Peyer's patch (tissue), 4 donors: ENCODE measurements around the gene SOBP. TPM values are rescaled to one million over a fixed set of nuclear protein-coding genes. Genes with fewer than 3 reads are reported as not detected.

Source experiments
- DNase-seq, 3 donors: peaks; one replicate each; pipeline ENCODE4 v3.0.0-alpha.2; 2017 to 2019
- H3K27ac ChIP-seq, 4 donors: fragments of 200-600 bp; sonication (generic); one replicate each; pipeline ENCODE4 v1.5.1; 2016 to 2019
- H3K27me3 ChIP-seq, 2 donors: fragments of 200-600 bp; sonication (generic); one replicate each; pipeline ENCODE4 v1.5.1; 2019
- H3K36me3 ChIP-seq, 3 donors: fragments of 200-600 bp; sonication (generic); one replicate each; pipeline ENCODE4 v1.5.1; 2016 to 2019
- H3K4me1 ChIP-seq, 4 donors: fragments of 200-600 bp; sonication (generic); one replicate each; pipeline ENCODE4 v1.5.1; 2016 to 2019
- H3K4me3 ChIP-seq, 4 donors: fragments of 200-600 bp; sonication (generic); 1 replicate in 3 of 4; 2 replicates in 1 of 4; pipeline ENCODE4 v1.5.1; 2016 to 2019; ENCODE audit warnings: mild to moderate bottlenecking in 1 of 4
- H3K9me3 ChIP-seq, 4 donors: fragments of 200-600 bp; sonication (generic); one replicate each; pipeline ENCODE4 v1.5.1; 2016 to 2019; ENCODE audit warnings: mild to moderate bottlenecking in 1 of 4
- CTCF ChIP-seq, 6 experiments: fragments of 450-650 bp in 4 of 6; fragments of 200-600 bp in 2 of 6; sonication (generic) in 1 of 6; IDR thresholded peaks; one replicate each; pipeline ENCODE4 v1.5.1; 2017 to 2019; ENCODE audit warnings: antibody characterized with exemption in 6 of 6, mild to moderate bottlenecking in 3 of 6, moderate library complexity in 1 of 6
- POLR2A ChIP-seq, 2 donors: fragments of 450-650 bp; IDR thresholded peaks; one replicate each; pipeline ENCODE4 v1.5.1; 2017; ENCODE audit warnings: antibody characterized with exemption in 2 of 2, mild to moderate bottlenecking in 2 of 2, moderate library complexity in 2 of 2
- total RNA-seq, 4 donors: library from RNA; depleted of rRNA; stranded (reverse); fragments of >200 nt; gene quantifications; one replicate each; pipeline ENCODE4 v1.1.0, GENCODE V29; 2016

The SOBP gene
- total RNA-seq, 4 donors from 2014 or later = 0.35 to 13.2 (median 1.8) TPM

- H3K27me3 ChIP-seq = no peaks in the 10 kb centered on the region
- no peak for DNase-seq
- no peak overlapping the region for H3K27ac ChIP-seq
- TF ChIP-seq POLR2A (IDR thresholded peaks at IDR 0.05) (no peak), CTCF (IDR thresholded peaks at IDR 0.05) (no peak)
- H3K9me3 ChIP-seq = no peaks in the 10 kb centered on the region
- no peak overlapping the region for H3K4me3 ChIP-seq
- H3K4me1 ChIP-seq = no peaks in the 10 kb centered on the region
- no peaks in the 10 kb centered on the region for H3K36me3 ChIP-seq
Measured at GRCh38 chr6:107524626-107525025, 34.7 kb downstream of the SOBP start.

DNA sequence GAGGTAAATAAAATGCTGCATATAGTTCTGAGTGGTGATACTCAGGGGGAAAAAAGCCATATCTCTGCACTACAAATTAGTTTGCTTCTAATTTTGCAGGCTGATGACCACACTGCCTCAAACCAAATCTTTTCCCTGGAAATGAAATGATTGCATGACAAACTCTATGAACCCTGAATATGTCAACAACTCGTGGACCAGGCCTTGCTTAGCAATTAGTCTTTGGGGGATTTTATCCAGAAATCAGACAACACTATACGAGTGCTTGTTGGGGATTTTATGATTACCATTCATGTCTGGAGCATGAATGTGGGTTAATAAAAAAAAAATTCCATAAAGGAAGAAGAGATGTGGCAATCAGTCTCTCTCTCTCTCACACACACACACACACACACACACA lies 42.0 kb downstream of the SOBP start:
- no peaks in the 10 kb centered on the region for H3K9me3 ChIP-seq
- TF ChIP-seq POLR2A (IDR thresholded peaks at IDR 0.05) (no peak), CTCF (IDR thresholded peaks at IDR 0.05) (no peak)
- H3K36me3 ChIP-seq = no peaks in the 10 kb centered on the region
- no peak for DNase-seq
- H3K27me3 ChIP-seq = no peaks in the 10 kb centered on the region
- no peak overlapping the region for H3K4me3 ChIP-seq
- H3K27ac ChIP-seq = no peak overlapping the region
- no peaks in the 10 kb centered on the region for H3K4me1 ChIP-seq

GRCh38 chr6:107532706-107533105 lies 42.8 kb downstream of the SOBP start:
- Histone ChIP-seq H3K4me1 (no peaks in the 10 kb centered on the region), H3K9me3 (no peaks in the 10 kb centered on the region), H3K36me3 (no peaks in the 10 kb centered on the region), H3K27ac (no peak overlapping the region), H3K27me3 (no peaks in the 10 kb centered on the region), H3K4me3 (no peak overlapping the region)
- TF ChIP-seq CTCF (IDR thresholded peaks at IDR 0.05) (no peak), POLR2A (IDR thresholded peaks at IDR 0.05) (no peak)
- DNase-seq = no peak

- TF ChIP-seq CTCF (IDR thresholded peaks at IDR 0.05) = no peak
- no peak for TF ChIP-seq POLR2A (IDR thresholded peaks at IDR 0.05)
- H3K27ac ChIP-seq = no peak overlapping the region
- H3K4me3 ChIP-seq = no peak overlapping the region
- no peaks in the 10 kb centered on the region for H3K9me3 ChIP-seq
- H3K4me1 ChIP-seq = no peaks in the 10 kb centered on the region
- DNase-seq = no peak
- no peaks in the 10 kb centered on the region for H3K27me3 ChIP-seq
- H3K36me3 ChIP-seq = no peaks in the 10 kb centered on the region
Measured at GRCh38 chr6:107533415-107534059, 43.6 kb downstream of the SOBP start.

DNA sequence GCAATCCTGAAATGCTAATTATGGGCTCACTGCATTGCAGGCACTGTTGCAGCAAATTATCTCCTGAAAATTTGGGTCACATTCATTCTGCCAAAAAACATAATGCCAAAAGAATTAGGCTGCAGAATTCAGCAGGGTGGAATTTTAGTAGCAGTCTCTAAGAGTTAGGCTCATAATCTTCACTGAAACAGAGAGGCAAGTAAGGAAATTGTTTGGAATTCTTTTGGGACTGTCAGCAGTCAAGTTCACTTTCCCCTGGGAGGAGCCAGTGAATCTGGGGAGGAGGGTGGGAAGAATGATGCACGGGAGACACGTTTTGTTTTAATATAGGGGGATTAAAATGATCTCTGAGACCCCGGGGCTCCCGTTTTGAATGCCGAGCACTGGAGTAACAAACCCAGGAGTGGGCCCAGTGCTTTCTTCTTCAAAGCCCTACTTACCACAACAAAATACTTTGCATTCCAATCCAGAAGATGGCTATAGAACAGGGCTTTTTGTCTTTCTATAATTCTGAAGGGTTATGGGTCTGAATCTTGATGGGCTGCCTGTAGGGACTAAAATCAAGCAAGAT lies 44.7 kb downstream of the SOBP start:
- no peak for TF ChIP-seq CTCF (IDR thresholded peaks at IDR 0.05)
- no peak for TF ChIP-seq POLR2A (IDR thresholded peaks at IDR 0.05)
- H3K4me1 ChIP-seq = no peaks in the 10 kb centered on the region

More for the DNA sequence above, 44.7 kb downstream of the SOBP start:
- H3K4me3 ChIP-seq = no peak overlapping the region
- H3K36me3 ChIP-seq = no peaks in the 10 kb centered on the region
- no peaks in the 10 kb centered on the region for H3K27me3 ChIP-seq
- no peak overlapping the region for H3K27ac ChIP-seq
- DNase-seq = no peak
- H3K9me3 ChIP-seq = no peaks in the 10 kb centered on the region
